HepG2 (cell line): ENCODE results near the gene FUT1. TPM values are rescaled to one million over a fixed set of nuclear protein-coding genes. Genes with fewer than 3 reads are reported as not detected.
A peak's percentile ranks its signal among the peaks of the same experiment; 100 is the strongest.

Experiments used
- BORCS8-MEF2B ChIP-seq: sonication (generic); formaldehyde crosslinking; IDR thresholded peaks from 2 replicates; pipeline ENCODE4 v1.8.0; 2022; ENCODE audit warnings: mild to moderate bottlenecking, missing genetic modification reagents
- ESRRA ChIP-seq: sonication (generic); formaldehyde crosslinking; IDR thresholded peaks from 2 replicates; pipeline ENCODE4 v1.5.1; 2020; ENCODE audit warnings: mild to moderate bottlenecking, low read depth, missing genetic modification reagents
- HNF4A ChIP-seq: sonication (generic); formaldehyde crosslinking; IDR thresholded peaks from 2 replicates; pipeline ENCODE4 v1.4.0; 2020; ENCODE audit warnings: missing genetic modification reagents
- HNRNPK ChIP-seq: fragments of 200-400 bp; formaldehyde crosslinking; IDR thresholded peaks from 2 replicates; pipeline ENCODE4 v1.6.1; 2018; ENCODE audit warnings: low read length, low read depth, moderate library complexity, mild to moderate bottlenecking; ENCODE audit not compliant: poor library complexity, severe bottlenecking
- HOXA7 ChIP-seq: sonication (generic); formaldehyde crosslinking; IDR thresholded peaks from 2 replicates; pipeline ENCODE4 v1.8.1; 2022; ENCODE audit warnings: mild to moderate bottlenecking, missing genetic modification reagents, moderate library complexity
- JDP2 ChIP-seq: sonication (generic); formaldehyde crosslinking; IDR thresholded peaks from 2 replicates; pipeline ENCODE4 v1.8.1; 2022; ENCODE audit warnings: missing genetic modification reagents, borderline replicate concordance
- MZF1 ChIP-seq: sonication (generic); formaldehyde crosslinking; IDR thresholded peaks from 2 replicates; pipeline ENCODE4 v1.8.1; 2023; ENCODE audit warnings: mild to moderate bottlenecking, missing genetic modification reagents, borderline replicate concordance
- NCOR1 ChIP-seq: fragments of 200-600 bp; sonication (generic); IDR thresholded peaks from 2 replicates; pipeline ENCODE4 v1.7.0; 2017; ENCODE audit warnings: antibody characterized with exemption, low read length, borderline replicate concordance
- NFIB ChIP-seq: sonication (generic); formaldehyde crosslinking; IDR thresholded peaks from 2 replicates; pipeline ENCODE4 v1.9.0; 2021; ENCODE audit warnings: missing genetic modification reagents, mild to moderate bottlenecking, borderline replicate concordance
- SMARCE1 ChIP-seq: fragments of 450-650 bp; IDR thresholded peaks from 2 replicates; pipeline ENCODE4 v1.6.1; 2017; ENCODE audit warnings: borderline replicate concordance
- SMC3 ChIP-seq: IDR thresholded peaks from 2 replicates; pipeline ENCODE4 v1.6.1; 2011; ENCODE audit warnings: low read length, improper control_type of control experiment
- TSC22D2 ChIP-seq: sonication (generic); formaldehyde crosslinking; IDR thresholded peaks from 2 replicates; pipeline ENCODE4 v1.5.1; 2020; ENCODE audit warnings: missing genetic modification reagents, mild to moderate bottlenecking, borderline replicate concordance
- ZBTB38 ChIP-seq: sonication (generic); formaldehyde crosslinking; IDR thresholded peaks from 2 replicates; pipeline ENCODE4 v1.5.1; 2020; ENCODE audit warnings: mild to moderate bottlenecking, missing genetic modification reagents
- ZNF121 ChIP-seq: sonication (generic); formaldehyde crosslinking; IDR thresholded peaks from 2 replicates; pipeline ENCODE4 v1.5.0; 2020; ENCODE audit warnings: mild to moderate bottlenecking, missing genetic modification reagents
- ZNF3 ChIP-seq: IDR thresholded peaks from 2 replicates; pipeline ENCODE4 v1.7.0; 2017; ENCODE audit warnings: inconsistent platforms
- ZNF724P ChIP-seq: sonication (generic); formaldehyde crosslinking; IDR thresholded peaks from 2 replicates; pipeline ENCODE4 v1.8.0; 2022; ENCODE audit warnings: missing genetic modification reagents, borderline replicate concordance
- polyA plus RNA-seq, 8 experiments: library from polyadenylated mRNA; depleted of rRNA in 3 of 8; stranded (reverse) in 7 of 8; unstranded in 1 of 8; fragments of >200 nt; fragmentation: Illumina TruSeq in 4 of 8; extraction: Trizol in 4 of 8; gene quantifications; 2 replicates each; pipeline versions ENCODE4 v1.2.1 to v1.2.3, GENCODE V29; 2011 to 2016; ENCODE audit warnings: low read depth in 4 of 8, missing spikeins in 1 of 8, mixed read lengths in 1 of 8; ENCODE audit not compliant: insufficient read depth in 1 of 8
- total RNA-seq, 5 experiments: library from RNA; depleted of rRNA; stranded (reverse); fragments of >200 nt; fragmentation: Illumina TruSeq; extraction: Trizol; gene quantifications; 2 replicates each; pipeline ENCODE4 v1.2.3, GENCODE V29; 2016; ENCODE audit warnings: low read depth in 1 of 5
- TF ChIP-seq, protein P1 (sequence below): sonication (generic); formaldehyde crosslinking; IDR thresholded peaks from 2 replicates; pipeline ENCODE4 v1.5.0; 2020; ENCODE audit warnings: mild to moderate bottlenecking, missing genetic modification reagents, borderline replicate concordance
- TF ChIP-seq, protein P2 (sequence below): sonication (generic); formaldehyde crosslinking; IDR thresholded peaks from 2 replicates; pipeline ENCODE4 v1.9.0; 2021; ENCODE audit warnings: mild to moderate bottlenecking, missing genetic modification reagents
- TF ChIP-seq, protein P3 (sequence below): sonication (generic); formaldehyde crosslinking; IDR thresholded peaks from 2 replicates; pipeline ENCODE4 v1.8.0; 2022; ENCODE audit warnings: mild to moderate bottlenecking, missing genetic modification reagents

The FUT1 gene
- total and polyA plus RNA-seq, 2 of the 13 experiments (the other 11 are each of a cell fraction or from before 2014, with no cell fraction given) = 0.07 to 1.1 TPM

DNA sequence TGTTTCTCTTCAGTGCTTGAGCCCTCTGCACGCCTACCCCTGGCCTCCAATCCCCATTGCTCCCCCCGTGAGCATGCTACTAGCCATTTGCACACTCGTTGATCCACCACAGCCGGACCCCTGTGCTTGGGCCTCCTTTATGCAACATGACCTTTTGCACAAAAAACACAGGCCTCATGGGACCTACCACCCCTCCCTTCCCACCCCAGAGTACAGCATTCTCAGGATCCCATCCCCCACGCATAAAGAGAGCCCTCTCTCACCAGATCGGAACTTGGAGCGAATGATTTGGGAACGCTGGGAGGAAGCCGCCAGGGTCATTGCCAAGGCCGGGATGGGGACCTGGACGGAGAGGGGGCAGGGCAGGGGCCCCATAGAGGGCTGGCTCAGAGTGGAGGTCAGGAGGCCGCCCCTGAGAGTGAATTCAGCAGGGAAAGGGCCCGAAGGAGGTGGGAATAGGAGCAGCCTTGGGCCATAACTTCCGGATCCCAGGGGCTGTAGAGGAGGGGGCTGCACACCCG, 33.7 kb downstream of the FUT1 start (continued):
- TF ChIP-seq, protein P1, sequence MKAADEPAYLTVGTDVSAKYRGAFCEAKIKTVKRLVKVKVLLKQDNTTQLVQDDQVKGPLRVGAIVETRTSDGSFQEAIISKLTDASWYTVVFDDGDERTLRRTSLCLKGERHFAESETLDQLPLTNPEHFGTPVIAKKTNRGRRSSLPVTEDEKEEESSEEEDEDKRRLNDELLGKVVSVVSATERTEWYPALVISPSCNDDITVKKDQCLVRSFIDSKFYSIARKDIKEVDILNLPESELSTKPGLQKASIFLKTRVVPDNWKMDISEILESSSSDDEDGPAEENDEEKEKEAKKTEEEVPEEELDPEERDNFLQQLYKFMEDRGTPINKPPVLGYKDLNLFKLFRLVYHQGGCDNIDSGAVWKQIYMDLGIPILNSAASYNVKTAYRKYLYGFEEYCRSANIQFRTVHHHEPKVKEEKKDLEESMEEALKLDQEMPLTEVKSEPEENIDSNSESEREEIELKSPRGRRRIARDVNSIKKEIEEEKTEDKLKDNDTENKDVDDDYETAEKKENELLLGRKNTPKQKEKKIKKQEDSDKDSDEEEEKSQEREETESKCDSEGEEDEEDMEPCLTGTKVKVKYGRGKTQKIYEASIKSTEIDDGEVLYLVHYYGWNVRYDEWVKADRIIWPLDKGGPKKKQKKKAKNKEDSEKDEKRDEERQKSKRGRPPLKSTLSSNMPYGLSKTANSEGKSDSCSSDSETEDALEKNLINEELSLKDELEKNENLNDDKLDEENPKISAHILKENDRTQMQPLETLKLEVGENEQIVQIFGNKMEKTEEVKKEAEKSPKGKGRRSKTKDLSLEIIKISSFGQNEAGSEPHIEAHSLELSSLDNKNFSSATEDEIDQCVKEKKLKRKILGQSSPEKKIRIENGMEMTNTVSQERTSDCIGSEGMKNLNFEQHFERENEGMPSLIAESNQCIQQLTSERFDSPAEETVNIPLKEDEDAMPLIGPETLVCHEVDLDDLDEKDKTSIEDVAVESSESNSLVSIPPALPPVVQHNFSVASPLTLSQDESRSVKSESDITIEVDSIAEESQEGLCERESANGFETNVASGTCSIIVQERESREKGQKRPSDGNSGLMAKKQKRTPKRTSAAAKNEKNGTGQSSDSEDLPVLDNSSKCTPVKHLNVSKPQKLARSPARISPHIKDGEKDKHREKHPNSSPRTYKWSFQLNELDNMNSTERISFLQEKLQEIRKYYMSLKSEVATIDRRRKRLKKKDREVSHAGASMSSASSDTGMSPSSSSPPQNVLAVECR (CRISPR knock-in tag) = peak; percentile 27; the same call in 1 of the 2 replicates
- TF ChIP-seq NFIB (CRISPR knock-in tag) (no peak), ZBTB38 (no peak), BORCS8-MEF2B (CRISPR knock-in tag) (peak; percentile 43; the same call in 1 of the 2 replicates), ZNF724P (no peak), HOXA7 (no peak), JDP2 (no peak), MZF1 (CRISPR knock-in tag) (no peak), SMARCE1 (no peak), HNF4A (CRISPR knock-in tag) (peak; percentile 84), ZNF3 (CRISPR knock-in tag) (no peak), ZNF121 (CRISPR knock-in tag) (no peak), TSC22D2 (CRISPR knock-in tag) (no peak), ESRRA (CRISPR knock-in tag) (peak; percentile 34; the same call in 1 of the 2 replicates), SMC3 (no peak), HNRNPK (no peak), NCOR1 (peak; percentile 88)
- TF ChIP-seq, protein P2, sequence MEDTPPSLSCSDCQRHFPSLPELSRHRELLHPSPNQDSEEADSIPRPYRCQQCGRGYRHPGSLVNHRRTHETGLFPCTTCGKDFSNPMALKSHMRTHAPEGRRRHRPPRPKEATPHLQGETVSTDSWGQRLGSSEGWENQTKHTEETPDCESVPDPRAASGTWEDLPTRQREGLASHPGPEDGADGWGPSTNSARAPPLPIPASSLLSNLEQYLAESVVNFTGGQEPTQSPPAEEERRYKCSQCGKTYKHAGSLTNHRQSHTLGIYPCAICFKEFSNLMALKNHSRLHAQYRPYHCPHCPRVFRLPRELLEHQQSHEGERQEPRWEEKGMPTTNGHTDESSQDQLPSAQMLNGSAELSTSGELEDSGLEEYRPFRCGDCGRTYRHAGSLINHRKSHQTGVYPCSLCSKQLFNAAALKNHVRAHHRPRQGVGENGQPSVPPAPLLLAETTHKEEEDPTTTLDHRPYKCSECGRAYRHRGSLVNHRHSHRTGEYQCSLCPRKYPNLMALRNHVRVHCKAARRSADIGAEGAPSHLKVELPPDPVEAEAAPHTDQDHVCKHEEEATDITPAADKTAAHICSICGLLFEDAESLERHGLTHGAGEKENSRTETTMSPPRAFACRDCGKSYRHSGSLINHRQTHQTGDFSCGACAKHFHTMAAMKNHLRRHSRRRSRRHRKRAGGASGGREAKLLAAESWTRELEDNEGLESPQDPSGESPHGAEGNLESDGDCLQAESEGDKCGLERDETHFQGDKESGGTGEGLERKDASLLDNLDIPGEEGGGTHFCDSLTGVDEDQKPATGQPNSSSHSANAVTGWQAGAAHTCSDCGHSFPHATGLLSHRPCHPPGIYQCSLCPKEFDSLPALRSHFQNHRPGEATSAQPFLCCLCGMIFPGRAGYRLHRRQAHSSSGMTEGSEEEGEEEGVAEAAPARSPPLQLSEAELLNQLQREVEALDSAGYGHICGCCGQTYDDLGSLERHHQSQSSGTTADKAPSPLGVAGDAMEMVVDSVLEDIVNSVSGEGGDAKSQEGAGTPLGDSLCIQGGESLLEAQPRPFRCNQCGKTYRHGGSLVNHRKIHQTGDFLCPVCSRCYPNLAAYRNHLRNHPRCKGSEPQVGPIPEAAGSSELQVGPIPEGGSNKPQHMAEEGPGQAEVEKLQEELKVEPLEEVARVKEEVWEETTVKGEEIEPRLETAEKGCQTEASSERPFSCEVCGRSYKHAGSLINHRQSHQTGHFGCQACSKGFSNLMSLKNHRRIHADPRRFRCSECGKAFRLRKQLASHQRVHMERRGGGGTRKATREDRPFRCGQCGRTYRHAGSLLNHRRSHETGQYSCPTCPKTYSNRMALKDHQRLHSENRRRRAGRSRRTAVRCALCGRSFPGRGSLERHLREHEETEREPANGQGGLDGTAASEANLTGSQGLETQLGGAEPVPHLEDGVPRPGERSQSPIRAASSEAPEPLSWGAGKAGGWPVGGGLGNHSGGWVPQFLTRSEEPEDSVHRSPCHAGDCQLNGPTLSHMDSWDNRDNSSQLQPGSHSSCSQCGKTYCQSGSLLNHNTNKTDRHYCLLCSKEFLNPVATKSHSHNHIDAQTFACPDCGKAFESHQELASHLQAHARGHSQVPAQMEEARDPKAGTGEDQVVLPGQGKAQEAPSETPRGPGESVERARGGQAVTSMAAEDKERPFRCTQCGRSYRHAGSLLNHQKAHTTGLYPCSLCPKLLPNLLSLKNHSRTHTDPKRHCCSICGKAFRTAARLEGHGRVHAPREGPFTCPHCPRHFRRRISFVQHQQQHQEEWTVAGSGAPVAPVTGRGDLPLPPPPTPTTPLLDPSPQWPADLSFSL (CRISPR knock-in tag) = no peak
- TF ChIP-seq, protein P3, sequence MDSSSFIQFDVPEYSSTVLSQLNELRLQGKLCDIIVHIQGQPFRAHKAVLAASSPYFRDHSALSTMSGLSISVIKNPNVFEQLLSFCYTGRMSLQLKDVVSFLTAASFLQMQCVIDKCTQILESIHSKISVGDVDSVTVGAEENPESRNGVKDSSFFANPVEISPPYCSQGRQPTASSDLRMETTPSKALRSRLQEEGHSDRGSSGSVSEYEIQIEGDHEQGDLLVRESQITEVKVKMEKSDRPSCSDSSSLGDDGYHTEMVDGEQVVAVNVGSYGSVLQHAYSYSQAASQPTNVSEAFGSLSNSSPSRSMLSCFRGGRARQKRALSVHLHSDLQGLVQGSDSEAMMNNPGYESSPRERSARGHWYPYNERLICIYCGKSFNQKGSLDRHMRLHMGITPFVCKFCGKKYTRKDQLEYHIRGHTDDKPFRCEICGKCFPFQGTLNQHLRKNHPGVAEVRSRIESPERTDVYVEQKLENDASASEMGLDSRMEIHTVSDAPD (CRISPR knock-in tag) = no peak
